HEK293 (cell line): Measurements from ENCODE around the gene PTGFRN.

Experiments used
- GFI1B ChIP-seq: fragments of 450-650 bp; formaldehyde crosslinking; IDR thresholded peaks from 2 replicates; pipeline ENCODE4 v1.5.1; 2016; ENCODE audit warnings: missing biosample characterization, missing genetic modification characterization
- HOXD13 ChIP-seq: sonication (generic); formaldehyde crosslinking; IDR thresholded peaks from 2 replicates; pipeline ENCODE4 v1.8.0; 2022; ENCODE audit warnings: missing genetic modification reagents, borderline replicate concordance
- TF ChIP-seq, protein P1 (sequence below): fragments of 450-650 bp; formaldehyde crosslinking; IDR thresholded peaks from 2 replicates; pipeline ENCODE4 v1.5.1; 2016; ENCODE audit warnings: missing biosample characterization, missing genetic modification characterization

DNA sequence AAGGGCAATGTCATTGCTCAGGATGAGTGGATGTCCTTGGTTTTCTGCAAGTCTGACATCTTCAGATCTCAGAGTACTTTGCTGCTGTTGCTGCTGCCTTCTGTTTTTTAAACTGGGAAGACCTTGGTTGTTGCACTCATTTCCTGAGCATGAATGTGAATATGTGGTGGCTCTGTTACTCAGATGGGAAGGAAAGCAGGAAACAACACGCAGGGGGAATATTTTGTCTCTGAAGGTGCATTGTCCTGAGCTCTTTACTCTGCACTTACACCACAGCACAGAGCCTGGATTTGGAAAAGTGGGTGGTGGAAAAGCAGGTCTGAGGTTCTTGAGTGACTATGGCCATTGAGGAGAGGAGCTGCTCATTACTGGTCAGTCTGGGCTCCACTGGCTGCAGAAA lies 36.3 kb downstream of the PTGFRN start:
- TF ChIP-seq, protein P1, sequence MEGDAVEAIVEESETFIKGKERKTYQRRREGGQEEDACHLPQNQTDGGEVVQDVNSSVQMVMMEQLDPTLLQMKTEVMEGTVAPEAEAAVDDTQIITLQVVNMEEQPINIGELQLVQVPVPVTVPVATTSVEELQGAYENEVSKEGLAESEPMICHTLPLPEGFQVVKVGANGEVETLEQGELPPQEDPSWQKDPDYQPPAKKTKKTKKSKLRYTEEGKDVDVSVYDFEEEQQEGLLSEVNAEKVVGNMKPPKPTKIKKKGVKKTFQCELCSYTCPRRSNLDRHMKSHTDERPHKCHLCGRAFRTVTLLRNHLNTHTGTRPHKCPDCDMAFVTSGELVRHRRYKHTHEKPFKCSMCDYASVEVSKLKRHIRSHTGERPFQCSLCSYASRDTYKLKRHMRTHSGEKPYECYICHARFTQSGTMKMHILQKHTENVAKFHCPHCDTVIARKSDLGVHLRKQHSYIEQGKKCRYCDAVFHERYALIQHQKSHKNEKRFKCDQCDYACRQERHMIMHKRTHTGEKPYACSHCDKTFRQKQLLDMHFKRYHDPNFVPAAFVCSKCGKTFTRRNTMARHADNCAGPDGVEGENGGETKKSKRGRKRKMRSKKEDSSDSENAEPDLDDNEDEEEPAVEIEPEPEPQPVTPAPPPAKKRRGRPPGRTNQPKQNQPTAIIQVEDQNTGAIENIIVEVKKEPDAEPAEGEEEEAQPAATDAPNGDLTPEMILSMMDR = no peak
- TF ChIP-seq HOXD13 (no peak), GFI1B (no peak)
